CD4-positive, alpha-beta T cell treated with Interleukin-10 for 1 hour (primary cell): ENCODE measurements around the gene PKD2L1.
"Not testable (repeated sequence)": the region's sequence is repeated elsewhere in the genome, so short reads cannot be mapped to it uniquely, and the experiment has no call there.

Experiments used
- DNase-seq: peaks from one replicate; pipeline ENCODE4 v3.0.0-alpha.2; 2020

Gene PKD2L1

GRCh38 chr10:100330079-100330478, at the start of gene PKD2L1:
Gene PKD2L1, minus strand, starts transcription at chr10:100330228. Its CDS starts 125 bp downstream, at chr10:100330103.
- no peak for DNase-seq

GRCh38 chr10:100377830-100378229, 47.8 kb upstream of the PKD2L1 start:
- peak; percentile 21 for DNase-seq

- DNase-seq, result not testable (repeated sequence)
These were observed 46.6 kb upstream of the PKD2L1 start for GRCh38 chr10:100376656-100377055.

- DNase-seq, result not testable (repeated sequence)
These were observed 44.8 kb upstream of the PKD2L1 start for GRCh38 chr10:100374677-100375353.

- DNase-seq, result no peak
These were observed 44.2 kb upstream of the PKD2L1 start for GRCh38 chr10:100374200-100374655.

GRCh38 chr10:100373298-100374199, 43.5 kb upstream of the PKD2L1 start:
- peak; percentile 88 for DNase-seq

GRCh38 chr10:100372415-100373297, 42.6 kb upstream of the PKD2L1 start:
- no peak for DNase-seq

GRCh38 chr10:100371482-100372027, 41.5 kb upstream of the PKD2L1 start:
- no peak for DNase-seq

GRCh38 chr10:100370714-100371481, 40.9 kb upstream of the PKD2L1 start:
- peak; percentile 54 for DNase-seq

- DNase-seq, result no peak
These were observed 38.7 kb upstream of the PKD2L1 start for GRCh38 chr10:100368721-100369120.

- DNase-seq, result no peak
These were observed 34.8 kb upstream of the PKD2L1 start for GRCh38 chr10:100364735-100365391.

GRCh38 chr10:100364175-100364574, 34.1 kb upstream of the PKD2L1 start:
- DNase-seq, result no peak

- no peak for DNase-seq
These were observed 32.8 kb upstream of the PKD2L1 start for GRCh38 chr10:100362570-100363496.

- DNase-seq, result no peak
These were observed 30.2 kb upstream of the PKD2L1 start for GRCh38 chr10:100360234-100360633.

- no peak for DNase-seq
These were observed 29.6 kb upstream of the PKD2L1 start for GRCh38 chr10:100359529-100360150.

GRCh38 chr10:100359030-100359432, 29.0 kb upstream of the PKD2L1 start:
- DNase-seq, result no peak

- no peak for DNase-seq
These were observed 27.2 kb upstream of the PKD2L1 start for GRCh38 chr10:100357059-100357858.
